K562 (cell line): ENCODE measurements around the gene MYADM. TPM values are rescaled to one million over a fixed set of nuclear protein-coding genes. Genes with fewer than 3 reads are reported as not detected.

ENCODE experiments used
- ATAC-seq: fragments of 200-7000 bp; cut with Tn5 transposase; 3 replicates; pipeline ENCODE4 v1.9.1; 2020; ENCODE audit warnings: moderate library complexity
- BruUV-seq: library from RNA; stranded (reverse); fragments of 400-500 nt; replicated peaks from 2 replicates; lab custom pipeline; 2021; lab: Mats Ljungman, UMichigan
- CTCF ChIA-PET: fragments of 300-600 bp; formaldehyde crosslinking; extraction: SDS; loops from one replicate; lab custom pipeline; 2021; ENCODE audit warnings: low intra/inter-chr PET ratio; lab: Yijun Ruan, JAX
- POLR2A ChIA-PET: fragments of 300-600, 350-650 bp; sonication (Branson Sonifier 250); formaldehyde crosslinking; extraction: SDS; loops from one replicate; lab custom pipeline; 2021; ENCODE audit warnings: antibody characterized with exemption, inconsistent platforms; lab: Yijun Ruan, JAX
- DNase-seq, 4 experiments: peaks; one replicate each; pipeline versions ENCODE4 v3.0.0 to v3.0.0-alpha.2; 2011 to 2018; ENCODE audit warnings: low spot score in 3 of 4, mixed read lengths in 3 of 4; ENCODE audit errors: extremely low read depth in 1 of 4
- FAIRE-seq: peaks from 2 replicates; lab custom pipeline; 2011; peaks lifted over from hg19 to GRCh38; lab: Jason Lieb, UNC
- H2AFZ ChIP-seq: 2 replicates; pipeline ENCODE4 v1.6.0; 2011; ENCODE audit warnings: low read depth, low read length, control low read depth, inconsistent platforms
- H3K27ac ChIP-seq: fragments of 200-600 bp; 3 replicates; pipeline ENCODE4 v1.8.0; 2011; ENCODE audit warnings: low read depth, mild to moderate bottlenecking, control low read depth, inconsistent platforms, low read length, moderate library complexity, mixed read lengths; ENCODE audit errors: extremely low read depth
- H3K27me3 ChIP-seq, 2 experiments: fragments of 300-600 bp in 1 of 2; 2 replicates in 1 of 2; 3 replicates in 1 of 2; pipeline versions ENCODE4 v1.6.0 to v1.8.0; 2011; ENCODE audit warnings: inconsistent platforms in 2 of 2, low read length in 2 of 2, mild to moderate bottlenecking in 1 of 2, mixed read lengths in 1 of 2, moderate library complexity in 1 of 2; ENCODE audit not compliant: control insufficient read depth in 2 of 2, insufficient read depth in 2 of 2
- H3K36me3 ChIP-seq: fragments of 300-600 bp; 3 replicates; pipeline ENCODE4 v1.8.0; 2011; ENCODE audit warnings: mild to moderate bottlenecking, low read length, inconsistent platforms; ENCODE audit not compliant: control insufficient read depth, insufficient read depth
- H3K4me1 ChIP-seq, 2 experiments: fragments of 200-600 bp in 1 of 2; replicated peaks in 1 of 2; 2 replicates in 1 of 2; 3 replicates in 1 of 2; pipeline versions ENCODE4 v1.5.1 to v1.8.0; 2011; ENCODE audit warnings: inconsistent platforms in 2 of 2, low read length in 2 of 2, mild to moderate bottlenecking in 1 of 2, mixed read lengths in 1 of 2, moderate library complexity in 1 of 2; ENCODE audit not compliant: control insufficient read depth in 2 of 2, insufficient read depth in 2 of 2
- H3K4me2 ChIP-seq: 2 replicates; pipeline ENCODE4 v1.6.1; 2011; ENCODE audit warnings: low read length, control low read depth, inconsistent platforms, mixed read lengths; ENCODE audit not compliant: insufficient read depth
- H3K4me3 ChIP-seq: fragments of 200-600 bp; sonication (generic), shearing (Covaris generic); 2 replicates; pipeline ENCODE4 v1.5.1; 2016; ENCODE audit warnings: control low read depth, inconsistent platforms
- H3K79me2 ChIP-seq: fragments of 200-600 bp; 3 replicates; pipeline ENCODE4 v1.8.0; 2011; ENCODE audit warnings: low read length, inconsistent platforms; ENCODE audit not compliant: control insufficient read depth, insufficient read depth
- H3K9ac ChIP-seq, 2 experiments: 2 replicates each; pipeline versions ENCODE4 v1.6.0 to v1.6.1; 2011; ENCODE audit warnings: low read depth in 2 of 2, low read length in 2 of 2, control low read depth in 1 of 2, inconsistent platforms in 1 of 2, mild to moderate bottlenecking in 1 of 2, mixed read lengths in 1 of 2; ENCODE audit not compliant: insufficient read depth in 1 of 2
- H3K9me1 ChIP-seq: one replicate; pipeline ENCODE4 v1.6.0; 2011; ENCODE audit warnings: inconsistent platforms, mild to moderate bottlenecking, low read length, moderate library complexity; ENCODE audit not compliant: control insufficient read depth, insufficient read depth
- H3K9me3 ChIP-seq: replicated peaks from 2 replicates; pipeline ENCODE4 v1.5.1; 2011; ENCODE audit warnings: low read depth, low read length, inconsistent platforms; ENCODE audit not compliant: control insufficient read depth, insufficient read depth
- H4K20me1 ChIP-seq: replicated peaks from 2 replicates; pipeline ENCODE4 v1.6.1; 2011; ENCODE audit warnings: low read length, inconsistent platforms, mixed read lengths; ENCODE audit not compliant: control insufficient read depth, insufficient read depth
- C11orf30 ChIP-seq: fragments of 450-650 bp; IDR thresholded peaks from 2 replicates; pipeline ENCODE4 v1.6.1; 2016; ENCODE audit warnings: low read depth, mild to moderate bottlenecking
- EP400 ChIP-seq: fragments of 450-650 bp; IDR thresholded peaks from 2 replicates; pipeline ENCODE4 v1.6.1; 2017; ENCODE audit warnings: antibody characterized with exemption, mild to moderate bottlenecking, moderate library complexity
- FOXM1 ChIP-seq, 2 experiments: fragments of 450-650 bp in 1 of 2; sonication (generic) in 1 of 2; formaldehyde crosslinking in 1 of 2; IDR thresholded peaks; 2 replicates each; pipeline versions ENCODE4 v1.6.1 to v1.9.0; 2017 to 2022; ENCODE audit warnings: low read depth in 2 of 2, mild to moderate bottlenecking in 2 of 2, missing genetic modification reagents in 1 of 2, moderate library complexity in 1 of 2
- HIVEP1 ChIP-seq: fragments of 250-450 bp; sonication (Bioruptor Pico); IDR thresholded peaks from 2 replicates; pipeline ENCODE4 v1.4.0; 2020; ENCODE audit warnings: mild to moderate bottlenecking
- MAZ ChIP-seq, 2 experiments: fragments of 450-650 bp in 1 of 2; sonication (generic) in 1 of 2; formaldehyde crosslinking; IDR thresholded peaks in 1 of 2; conservative IDR thresholded peaks in 1 of 2; 2 replicates each; pipeline versions ENCODE4 v1.4.0 to v1.5.0; 2020; ENCODE audit warnings: mild to moderate bottlenecking in 1 of 2, missing genetic modification reagents in 1 of 2
- RBBP5 ChIP-seq: fragments of 200-600 bp; sonication (generic); IDR thresholded peaks from 2 replicates; pipeline ENCODE4 v1.6.1; 2012; ENCODE audit warnings: borderline replicate concordance, mild to moderate bottlenecking, low read length, control low read depth, inconsistent platforms; ENCODE audit not compliant: insufficient read depth, poor library complexity, severe bottlenecking
- ZNF253 ChIP-seq: fragments of 250-450 bp; sonication (Bioruptor Pico); conservative IDR thresholded peaks from 2 replicates; pipeline ENCODE4 v1.6.1; 2021; ENCODE audit warnings: mild to moderate bottlenecking
- WGBS: fragments of 100-300 bp; shearing (Covaris generic); methylation state at CpG from one replicate; pipeline ENCODE4 v1.1.6; 2016; ENCODE audit warnings: low coverage, mixed read lengths; ENCODE audit not compliant: insufficient coverage; ENCODE audit errors: missing lambda C conversion rate; 5-methylcytosine and 5-hydroxymethylcytosine counted together
- in situ Hi-C: fragments of 300-500 bp; cut with MboI; formaldehyde crosslinking; loops from 4 replicates; pipeline ENCODE4 v1.15.0; 2018; ENCODE audit warnings: inconsistent platforms, mixed read lengths
- intact Hi-C: fragments of 100-400 bp; cut with micrococcal nuclease; formaldehyde crosslinking; loops from 2 replicates; pipeline ENCODE4 v1.14.2; 2022
- polyA plus RNA-seq, 8 experiments: library from polyadenylated mRNA; depleted of rRNA in 4 of 8; stranded (reverse) in 5 of 8; unstranded in 3 of 8; fragments of >200 nt; fragmentation: Nextera tagmentation in 2 of 8; fragmentation: Illumina TruSeq in 1 of 8; extraction: Ambion mirVana in 2 of 8; extraction: Trizol in 1 of 8; gene quantifications; 2 replicates each; pipeline versions ENCODE4 v1.2.1 to v1.2.3, GENCODE V29; 2011 to 2014; ENCODE audit warnings: inconsistent platforms in 1 of 8, missing spikeins in 1 of 8
- total RNA-seq, 7 experiments: library from RNA; depleted of rRNA in 6 of 7; stranded (reverse); fragments of >200 nt in 6 of 7; fragmentation: Illumina TruSeq in 2 of 7; extraction: Trizol in 2 of 7; gene quantifications; 2 replicates each; pipeline versions ENCODE4 v1.2.1 to v1.2.3, GENCODE V29; 2011 to 2021; ENCODE audit warnings: low replicate concordance in 1 of 7
- TF ChIP-seq, protein P1 (sequence below): fragments of 450-650 bp; IDR thresholded peaks from 2 replicates; pipeline ENCODE4 v1.6.1; 2016; ENCODE audit warnings: mild to moderate bottlenecking, moderate library complexity

MYADM gene
- total and polyA plus RNA-seq, 9 of the 15 experiments (the other 6 are each of a cell fraction or from before 2014, with no cell fraction given): 4.5 to 70.3 (median 14.4) TPM

DNA sequence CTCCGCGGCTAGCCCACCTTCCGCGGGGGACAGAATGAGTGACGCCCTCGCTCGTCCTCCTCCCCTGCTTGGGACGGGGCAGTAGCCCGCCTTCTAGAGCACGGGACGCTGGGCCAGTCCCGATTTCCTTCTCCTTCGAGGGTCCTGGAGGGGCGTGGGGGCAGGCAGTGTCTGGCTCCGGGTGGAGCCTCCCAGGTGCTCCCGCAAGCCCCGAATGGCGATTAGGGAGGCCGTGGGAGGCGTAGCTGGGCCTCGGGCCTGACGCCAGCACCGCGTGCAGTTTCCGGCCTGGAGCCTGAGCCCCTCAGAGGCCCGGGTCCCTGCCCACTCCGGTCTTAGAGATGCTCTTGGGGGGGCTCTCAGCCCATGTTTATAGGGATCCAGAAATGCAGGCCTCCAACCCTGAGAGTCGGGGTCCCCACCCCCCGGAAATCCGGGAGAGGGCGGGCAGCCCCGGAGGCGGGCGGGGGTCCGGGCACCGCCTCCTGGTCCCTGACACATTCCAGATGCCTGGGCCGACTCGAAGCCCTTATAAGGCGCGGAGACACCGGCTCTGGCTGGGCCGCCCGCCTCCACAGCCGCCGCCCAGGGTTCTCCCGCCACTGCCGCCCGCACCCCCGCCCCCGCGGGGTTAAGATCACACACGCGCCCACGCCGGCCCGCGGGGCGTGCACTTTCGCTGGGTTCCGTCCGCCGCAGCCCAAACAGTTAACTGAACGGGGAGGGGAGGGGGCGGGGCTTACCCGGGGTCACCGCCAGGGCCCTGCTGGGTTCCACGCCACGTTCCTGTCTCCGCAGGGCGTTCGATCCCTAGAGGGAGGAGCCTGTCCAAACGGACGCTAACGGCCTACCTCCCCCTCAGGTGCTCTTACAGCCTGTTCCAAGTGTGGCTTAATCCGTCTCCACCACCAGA lies 1.5 kb downstream of the MYADM start:
- no peaks in the 10 kb centered on the region for H3K9me3 ChIP-seq
- peaks cover 0 to 4% of the 10 kb centered on the region in 2 experiments; a peak in 1 of 5 replicates for H3K27me3 ChIP-seq
- BruUV-seq: TSS peak; percentile 74
- peak overlapping the region; percentile 89 for H3K4me2 ChIP-seq
- intact Hi-C loops: no loop called here
- H2AFZ ChIP-seq: peak overlapping the region; percentile 84
- peaks cover 49% of the 10 kb centered on the region for H3K79me2 ChIP-seq
- ChIA-PET POLR2A (interaction anchor here (0.5 to 2.6 kb wide), 7 partner anchors 9 to 669 kb away, joined by 3 to 27 read pairs (median 3); no protein-coding TSS in a partner anchor), CTCF (no interaction called here)
- ATAC-seq (peak; percentile 83), DNase-seq (peak; percentile 92 to 97 (median 94)), FAIRE-seq (peak; percentile 96)
- peak overlapping the region; percentile 99 for H3K27ac ChIP-seq
- WGBS: 1% methylated on average over 25 of the region's 75 CpGs
- H3K9ac ChIP-seq: peak overlapping the region; percentile 85 to 97
- H3K4me3 ChIP-seq: peak overlapping the region; percentile 78
- peaks cover 4% of the 10 kb centered on the region for H3K9me1 ChIP-seq
- peaks cover 27 to 64% of the 10 kb centered on the region in 2 experiments; a peak in 4 of 5 replicates for H3K4me1 ChIP-seq
- H3K36me3 ChIP-seq: peaks cover 24% of the 10 kb centered on the region; the same call in 2 of the 3 replicates
- in situ Hi-C loops: no loop called here
- H4K20me1 ChIP-seq: 0 out of 2 replicates have a peak, but pooled peaks cover 8% of the 10 kb centered on the region
- TF ChIP-seq HIVEP1 (0 out of 2 replicates have a peak, but pooled peaks have one; percentile 10), MAZ (CRISPR knock-in tag; conservative IDR thresholded peaks at IDR 0.05 in 1 of 2, IDR thresholded peaks at IDR 0.05 in 1 of 2) (peak; percentile 79 to 82), FOXM1 (IDR thresholded peaks at IDR 0.05; ENCODE audit: low read depth) (no peak), FOXM1 (CRISPR knock-in tag; IDR thresholded peaks at IDR 0.05; ENCODE audit: low read depth) (0 out of 2 replicates have a peak, but pooled peaks have one; percentile 3), ZNF253 (CRISPR knock-in tag) (no peak), RBBP5 (peak; percentile 32), EP400 (peak; percentile 80), C11orf30 (no peak)
- TF ChIP-seq, protein P1, sequence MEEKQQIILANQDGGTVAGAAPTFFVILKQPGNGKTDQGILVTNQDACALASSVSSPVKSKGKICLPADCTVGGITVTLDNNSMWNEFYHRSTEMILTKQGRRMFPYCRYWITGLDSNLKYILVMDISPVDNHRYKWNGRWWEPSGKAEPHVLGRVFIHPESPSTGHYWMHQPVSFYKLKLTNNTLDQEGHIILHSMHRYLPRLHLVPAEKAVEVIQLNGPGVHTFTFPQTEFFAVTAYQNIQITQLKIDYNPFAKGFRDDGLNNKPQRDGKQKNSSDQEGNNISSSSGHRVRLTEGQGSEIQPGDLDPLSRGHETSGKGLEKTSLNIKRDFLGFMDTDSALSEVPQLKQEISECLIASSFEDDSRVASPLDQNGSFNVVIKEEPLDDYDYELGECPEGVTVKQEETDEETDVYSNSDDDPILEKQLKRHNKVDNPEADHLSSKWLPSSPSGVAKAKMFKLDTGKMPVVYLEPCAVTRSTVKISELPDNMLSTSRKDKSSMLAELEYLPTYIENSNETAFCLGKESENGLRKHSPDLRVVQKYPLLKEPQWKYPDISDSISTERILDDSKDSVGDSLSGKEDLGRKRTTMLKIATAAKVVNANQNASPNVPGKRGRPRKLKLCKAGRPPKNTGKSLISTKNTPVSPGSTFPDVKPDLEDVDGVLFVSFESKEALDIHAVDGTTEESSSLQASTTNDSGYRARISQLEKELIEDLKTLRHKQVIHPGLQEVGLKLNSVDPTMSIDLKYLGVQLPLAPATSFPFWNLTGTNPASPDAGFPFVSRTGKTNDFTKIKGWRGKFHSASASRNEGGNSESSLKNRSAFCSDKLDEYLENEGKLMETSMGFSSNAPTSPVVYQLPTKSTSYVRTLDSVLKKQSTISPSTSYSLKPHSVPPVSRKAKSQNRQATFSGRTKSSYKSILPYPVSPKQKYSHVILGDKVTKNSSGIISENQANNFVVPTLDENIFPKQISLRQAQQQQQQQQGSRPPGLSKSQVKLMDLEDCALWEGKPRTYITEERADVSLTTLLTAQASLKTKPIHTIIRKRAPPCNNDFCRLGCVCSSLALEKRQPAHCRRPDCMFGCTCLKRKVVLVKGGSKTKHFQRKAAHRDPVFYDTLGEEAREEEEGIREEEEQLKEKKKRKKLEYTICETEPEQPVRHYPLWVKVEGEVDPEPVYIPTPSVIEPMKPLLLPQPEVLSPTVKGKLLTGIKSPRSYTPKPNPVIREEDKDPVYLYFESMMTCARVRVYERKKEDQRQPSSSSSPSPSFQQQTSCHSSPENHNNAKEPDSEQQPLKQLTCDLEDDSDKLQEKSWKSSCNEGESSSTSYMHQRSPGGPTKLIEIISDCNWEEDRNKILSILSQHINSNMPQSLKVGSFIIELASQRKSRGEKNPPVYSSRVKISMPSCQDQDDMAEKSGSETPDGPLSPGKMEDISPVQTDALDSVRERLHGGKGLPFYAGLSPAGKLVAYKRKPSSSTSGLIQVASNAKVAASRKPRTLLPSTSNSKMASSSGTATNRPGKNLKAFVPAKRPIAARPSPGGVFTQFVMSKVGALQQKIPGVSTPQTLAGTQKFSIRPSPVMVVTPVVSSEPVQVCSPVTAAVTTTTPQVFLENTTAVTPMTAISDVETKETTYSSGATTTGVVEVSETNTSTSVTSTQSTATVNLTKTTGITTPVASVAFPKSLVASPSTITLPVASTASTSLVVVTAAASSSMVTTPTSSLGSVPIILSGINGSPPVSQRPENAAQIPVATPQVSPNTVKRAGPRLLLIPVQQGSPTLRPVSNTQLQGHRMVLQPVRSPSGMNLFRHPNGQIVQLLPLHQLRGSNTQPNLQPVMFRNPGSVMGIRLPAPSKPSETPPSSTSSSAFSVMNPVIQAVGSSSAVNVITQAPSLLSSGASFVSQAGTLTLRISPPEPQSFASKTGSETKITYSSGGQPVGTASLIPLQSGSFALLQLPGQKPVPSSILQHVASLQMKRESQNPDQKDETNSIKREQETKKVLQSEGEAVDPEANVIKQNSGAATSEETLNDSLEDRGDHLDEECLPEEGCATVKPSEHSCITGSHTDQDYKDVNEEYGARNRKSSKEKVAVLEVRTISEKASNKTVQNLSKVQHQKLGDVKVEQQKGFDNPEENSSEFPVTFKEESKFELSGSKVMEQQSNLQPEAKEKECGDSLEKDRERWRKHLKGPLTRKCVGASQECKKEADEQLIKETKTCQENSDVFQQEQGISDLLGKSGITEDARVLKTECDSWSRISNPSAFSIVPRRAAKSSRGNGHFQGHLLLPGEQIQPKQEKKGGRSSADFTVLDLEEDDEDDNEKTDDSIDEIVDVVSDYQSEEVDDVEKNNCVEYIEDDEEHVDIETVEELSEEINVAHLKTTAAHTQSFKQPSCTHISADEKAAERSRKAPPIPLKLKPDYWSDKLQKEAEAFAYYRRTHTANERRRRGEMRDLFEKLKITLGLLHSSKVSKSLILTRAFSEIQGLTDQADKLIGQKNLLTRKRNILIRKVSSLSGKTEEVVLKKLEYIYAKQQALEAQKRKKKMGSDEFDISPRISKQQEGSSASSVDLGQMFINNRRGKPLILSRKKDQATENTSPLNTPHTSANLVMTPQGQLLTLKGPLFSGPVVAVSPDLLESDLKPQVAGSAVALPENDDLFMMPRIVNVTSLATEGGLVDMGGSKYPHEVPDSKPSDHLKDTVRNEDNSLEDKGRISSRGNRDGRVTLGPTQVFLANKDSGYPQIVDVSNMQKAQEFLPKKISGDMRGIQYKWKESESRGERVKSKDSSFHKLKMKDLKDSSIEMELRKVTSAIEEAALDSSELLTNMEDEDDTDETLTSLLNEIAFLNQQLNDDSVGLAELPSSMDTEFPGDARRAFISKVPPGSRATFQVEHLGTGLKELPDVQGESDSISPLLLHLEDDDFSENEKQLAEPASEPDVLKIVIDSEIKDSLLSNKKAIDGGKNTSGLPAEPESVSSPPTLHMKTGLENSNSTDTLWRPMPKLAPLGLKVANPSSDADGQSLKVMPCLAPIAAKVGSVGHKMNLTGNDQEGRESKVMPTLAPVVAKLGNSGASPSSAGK: peak; percentile 80
